AG04449 (cell line): Measurements from ENCODE around the gene CMTM3.

ENCODE experiments used
- CTCF ChIA-PET: fragments of 350-600 bp; formaldehyde crosslinking; extraction: SDS; loops from one replicate; lab custom pipeline; 2021; ENCODE audit warnings: antibody characterized with exemption; lab: Yijun Ruan, JAX
- POLR2A ChIA-PET: fragments of 400-600, 350-600 bp; formaldehyde crosslinking; extraction: SDS; loops from one replicate; lab custom pipeline; 2020; ENCODE audit warnings: antibody characterized with exemption, inconsistent platforms; lab: Yijun Ruan, JAX
- DNase-seq: peaks from one replicate; pipeline ENCODE4 v3.0.0-alpha.2; 2010; ENCODE audit warnings: low read depth, low spot score
- H3K4me3 ChIP-seq: 2 replicates; pipeline ENCODE4 v1.5.1; 2011; ENCODE audit warnings: low read depth, mild to moderate bottlenecking, control low read depth, low read length
- CTCF ChIP-seq: IDR thresholded peaks from one replicate; pipeline ENCODE4 v1.5.1; 2011; ENCODE audit warnings: mild to moderate bottlenecking, moderate library complexity, low read length, control low read depth, inconsistent platforms; ENCODE audit not compliant: insufficient read depth; ENCODE audit errors: missing control alignments

CMTM3 gene

GRCh38 chr16:66634527-66635196 lies 30.2 kb downstream of the CMTM3 start:
- CTCF ChIA-PET = interaction anchor here (0.7 to 10.3 kb wide), 9 partner anchors 8 to 105 kb away, joined by 3 to 166 read pairs (median 4); no protein-coding TSS in a partner anchor
- TF ChIP-seq CTCF = no peak
- POLR2A ChIA-PET = no interaction called here
- DNase-seq = no peak
- no peak overlapping the region for H3K4me3 ChIP-seq

- H3K4me3 ChIP-seq = no peak overlapping the region
- POLR2A ChIA-PET = interaction anchor here (0.6 kb wide), 1 partner anchor 78 kb away, joined by 3 read pairs; no protein-coding TSS in a partner anchor
- CTCF ChIA-PET = interaction anchor here (0.7 to 10.3 kb wide), 8 partner anchors 10 to 105 kb away, joined by 3 to 166 read pairs (median 4); no protein-coding TSS in a partner anchor
- no peak for TF ChIP-seq CTCF
- DNase-seq = no peak
Measured at GRCh38 chr16:66635406-66635805, 30.9 kb downstream of the CMTM3 start.

GRCh38 chr16:66636199-66636598 lies 31.7 kb downstream of the CMTM3 start:
- no peak for DNase-seq
- H3K4me3 ChIP-seq = no peak overlapping the region
- ChIA-PET CTCF (interaction anchor here (1.6 to 10.3 kb wide), 3 partner anchors 13 to 27 kb away, joined by 5 to 166 read pairs (median 15); no protein-coding TSS in a partner anchor), POLR2A (interaction anchor here (0.6 kb wide), 1 partner anchor 77 kb away, joined by 3 read pairs; no protein-coding TSS in a partner anchor)
- no peak for TF ChIP-seq CTCF

DNA sequence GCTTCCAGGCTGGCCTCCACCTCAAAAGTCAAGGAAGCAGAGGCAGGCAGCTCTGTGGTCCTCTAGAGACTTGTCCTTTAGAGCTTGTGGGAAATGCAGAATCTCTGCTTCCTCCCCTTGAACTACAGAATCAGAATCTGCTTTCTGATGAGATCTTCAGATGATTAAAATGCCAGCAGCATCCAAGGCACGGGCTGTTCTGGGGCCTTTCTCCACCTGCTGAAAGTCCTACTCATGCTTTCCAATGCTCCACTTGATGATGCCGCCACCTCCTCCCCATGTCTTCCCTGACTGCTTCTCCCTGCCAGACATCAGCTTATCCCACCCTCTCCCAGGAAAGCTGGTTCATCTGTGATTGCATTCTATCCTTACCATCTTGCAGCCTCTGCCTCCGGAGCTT lies 33.3 kb downstream of the CMTM3 start:
- CTCF ChIA-PET = interaction anchor here (1.3 to 10.3 kb wide), 6 partner anchors 11 to 230 kb away, joined by 3 to 166 read pairs (median 6); no protein-coding TSS in a partner anchor

DNA sequence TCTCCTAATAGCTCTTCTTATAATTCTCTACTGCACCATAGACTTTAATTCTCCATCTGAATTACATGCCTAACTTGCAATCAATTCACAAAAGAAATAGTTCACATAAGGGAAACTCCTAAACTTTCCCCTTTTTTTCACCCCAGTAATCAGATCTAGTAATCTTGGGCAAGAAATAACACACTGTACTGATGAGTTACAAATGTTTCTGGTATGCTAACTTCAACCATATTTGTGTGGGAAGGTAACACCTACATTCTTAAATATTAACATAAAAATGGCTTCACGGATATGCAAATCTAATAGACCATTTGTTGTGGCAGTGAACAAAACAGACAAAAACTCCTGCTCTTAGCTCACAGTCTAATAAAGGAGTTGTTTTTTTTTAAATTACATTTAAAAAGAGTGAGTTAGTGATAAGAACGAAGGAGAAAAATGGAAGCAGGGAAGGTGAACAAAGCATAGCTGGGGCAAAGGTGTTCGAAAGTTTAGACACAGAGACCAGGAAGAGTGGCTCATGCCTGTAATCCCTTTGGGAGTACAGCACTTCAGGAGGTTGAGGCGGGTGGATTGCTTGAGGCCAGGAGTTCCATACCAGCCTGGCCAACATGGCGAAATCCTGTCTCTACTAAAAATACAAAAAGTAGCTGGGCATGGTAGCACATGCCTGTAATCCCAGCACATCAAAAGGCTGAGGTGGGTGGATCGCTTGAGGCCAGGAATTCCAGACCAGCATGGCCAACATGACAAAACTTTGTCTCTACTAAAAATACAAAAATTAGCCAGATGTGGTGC lies 34.8 kb downstream of the CMTM3 start:
- POLR2A ChIA-PET = interaction anchor here (0.7 kb wide), 1 partner anchor 21 kb away, joined by 3 read pairs; no protein-coding TSS in a partner anchor
- CTCF ChIA-PET = interaction anchor here (0.9 to 10.3 kb wide), 7 partner anchors 9 to 229 kb away, joined by 3 to 166 read pairs (median 5); no protein-coding TSS in a partner anchor
- TF ChIP-seq CTCF = no peak
- no peak for DNase-seq
- H3K4me3 ChIP-seq = no peak overlapping the region

More for the DNA sequence above, 33.3 kb downstream of the CMTM3 start:
- H3K4me3 ChIP-seq = no peak overlapping the region
- POLR2A ChIA-PET = no interaction called here
- no peak for TF ChIP-seq CTCF
- DNase-seq = no peak
